ENCODE results near the gene EPHB2. TPM values are rescaled to one million over a fixed set of nuclear protein-coding genes. Genes with fewer than 3 reads are reported as not detected.
A peak's percentile ranks its signal among the peaks of the same experiment; 100 is the strongest.

The EPHB2 gene
- total and polyA plus RNA-seq, 3 experiments from 2014 or later, result 0.22 to 0.33 TPM; not detected in 1

DNA sequence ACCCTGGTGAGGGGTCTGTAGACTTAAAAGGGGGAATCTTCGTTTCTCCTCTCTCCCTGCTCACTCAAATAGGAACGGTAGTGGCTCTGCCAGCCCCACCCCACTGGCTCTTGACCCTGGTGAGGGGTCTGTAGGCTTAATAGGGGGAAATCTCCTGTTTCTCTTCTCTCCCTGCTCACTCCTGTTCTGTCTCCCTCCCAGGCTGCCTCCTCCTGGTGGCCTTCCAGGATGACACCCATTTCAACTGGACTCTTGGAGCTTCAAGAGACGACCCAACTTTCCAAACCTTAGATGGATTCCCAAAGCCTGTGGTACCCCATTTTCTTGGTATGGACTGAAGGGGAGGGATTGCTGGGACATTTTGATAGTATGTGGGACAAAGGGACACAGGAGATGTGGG is 1.4 kb upstream of the EPHB2 start:
- no peak for DNase-seq
- Histone ChIP-seq H3K4me1 (ENCODE audit: insufficient read depth, low read length) (peaks cover 6% of the 10 kb centered on the region), H3K27me3 (ENCODE audit: insufficient read depth, low read length, poor library complexity, severe bottlenecking) (peaks cover 28% of the 10 kb centered on the region), H3K4me3 (ENCODE audit: low read length) (no peak overlapping the region), H3K27ac (ENCODE audit: low read depth, low read length) (no peak overlapping the region), H3K9me3 (ENCODE audit: low read length) (no peaks in the 10 kb centered on the region), H3K36me3 (ENCODE audit: insufficient read depth, low read length) (no peaks in the 10 kb centered on the region)
- peaks cover 31 to 65% of the 10 kb centered on the region in 2 donors for H3K27me3 Mint-ChIP-seq
- ChIA-PET CTCF (no interaction called here), POLR2A (no interaction called here)
- peaks cover 7 to 17% (median 10%) of the 10 kb centered on the region in 3 donors for H3K4me1 Mint-ChIP-seq
- peak overlapping the region in 3 of 7 donors; percentile 26 to 54 (median 41) for H3K4me3 Mint-ChIP-seq
- H3K27ac Mint-ChIP-seq, result no peak overlapping the region
- H3K9me3 Mint-ChIP-seq, result no peaks in the 10 kb centered on the region
- no peaks in the 10 kb centered on the region for H3K36me3 Mint-ChIP-seq

GRCh38 chr1:22709891-22710700 is 543 bp upstream of the EPHB2 start:
- peaks cover 7 to 17% (median 10%) of the 10 kb centered on the region in 3 donors for H3K4me1 Mint-ChIP-seq
- Histone ChIP-seq H3K9me3 (ENCODE audit: low read length) (no peaks in the 10 kb centered on the region), H3K36me3 (ENCODE audit: insufficient read depth, low read length) (no peaks in the 10 kb centered on the region), H3K27ac (ENCODE audit: low read depth, low read length) (no peak overlapping the region), H3K4me3 (ENCODE audit: low read length) (no peak overlapping the region), H3K4me1 (ENCODE audit: insufficient read depth, low read length) (peaks cover 6% of the 10 kb centered on the region), H3K27me3 (ENCODE audit: insufficient read depth, low read length, poor library complexity, severe bottlenecking) (peaks cover 28% of the 10 kb centered on the region)
- H3K27ac Mint-ChIP-seq, result no peak overlapping the region
- no peak for DNase-seq
- H3K4me3 Mint-ChIP-seq, result peak overlapping the region; percentile 35 to 85 (median 74)
- POLR2A ChIA-PET, result no interaction called here
- H3K36me3 Mint-ChIP-seq, result no peaks in the 10 kb centered on the region
- peaks cover 33 to 72% of the 10 kb centered on the region in 2 donors for H3K27me3 Mint-ChIP-seq
- no peaks in the 10 kb centered on the region for H3K9me3 Mint-ChIP-seq
- CTCF ChIA-PET, result no interaction called here

GRCh38 chr1:22711071-22711470 is 432 bp downstream of the EPHB2 start:
- DNase-seq, result no peak
- Histone ChIP-seq H3K9me3 (ENCODE audit: low read length) (no peaks in the 10 kb centered on the region), H3K27me3 (ENCODE audit: insufficient read depth, low read length, poor library complexity, severe bottlenecking) (peaks cover 28% of the 10 kb centered on the region), H3K36me3 (ENCODE audit: insufficient read depth, low read length) (no peaks in the 10 kb centered on the region), H3K27ac (ENCODE audit: low read depth, low read length) (no peak overlapping the region), H3K4me3 (ENCODE audit: low read length) (no peak overlapping the region), H3K4me1 (ENCODE audit: insufficient read depth, low read length) (peaks cover 6% of the 10 kb centered on the region)
- Mint-ChIP-seq H3K9me3 (no peaks in the 10 kb centered on the region), H3K27me3 (peaks cover 37 to 76% of the 10 kb centered on the region in 2 donors), H3K4me1 (peaks cover 7 to 17% (median 10%) of the 10 kb centered on the region in 3 donors), H3K4me3 (no peak overlapping the region), H3K36me3 (no peaks in the 10 kb centered on the region), H3K27ac (no peak overlapping the region)
- ChIA-PET POLR2A (no interaction called here), CTCF (no interaction called here)

GRCh38 chr1:22711591-22712501 is 1.2 kb downstream of the EPHB2 start:
- ChIA-PET POLR2A (no interaction called here), CTCF (interaction anchor here (0.9 kb wide), 1 partner anchor 7 kb away, joined by 3 read pairs; no protein-coding TSS in a partner anchor)
- peak overlapping the region; percentile 47 to 88 (median 69) for H3K4me3 Mint-ChIP-seq
- no peaks in the 10 kb centered on the region for H3K36me3 ChIP-seq (ENCODE audit: insufficient read depth, low read length)
- peaks cover 6% of the 10 kb centered on the region for H3K4me1 ChIP-seq (ENCODE audit: insufficient read depth, low read length)
- H3K4me1 Mint-ChIP-seq, result peaks cover 7 to 17% (median 10%) of the 10 kb centered on the region in 3 donors
- no peak overlapping the region for H3K4me3 ChIP-seq (ENCODE audit: low read length)
- H3K27ac ChIP-seq (ENCODE audit: low read depth, low read length), result no peak overlapping the region
- peaks cover 28% of the 10 kb centered on the region for H3K27me3 ChIP-seq (ENCODE audit: insufficient read depth, low read length, poor library complexity, severe bottlenecking)
- H3K9me3 ChIP-seq (ENCODE audit: low read length), result no peaks in the 10 kb centered on the region
- no peak for DNase-seq
- peaks cover 38 to 72% of the 10 kb centered on the region in 2 donors for H3K27me3 Mint-ChIP-seq
- peak overlapping the region in 1 of 8 donors; percentile 56 for H3K27ac Mint-ChIP-seq
- no peaks in the 10 kb centered on the region for H3K9me3 Mint-ChIP-seq
- no peaks in the 10 kb centered on the region for H3K36me3 Mint-ChIP-seq

DNA sequence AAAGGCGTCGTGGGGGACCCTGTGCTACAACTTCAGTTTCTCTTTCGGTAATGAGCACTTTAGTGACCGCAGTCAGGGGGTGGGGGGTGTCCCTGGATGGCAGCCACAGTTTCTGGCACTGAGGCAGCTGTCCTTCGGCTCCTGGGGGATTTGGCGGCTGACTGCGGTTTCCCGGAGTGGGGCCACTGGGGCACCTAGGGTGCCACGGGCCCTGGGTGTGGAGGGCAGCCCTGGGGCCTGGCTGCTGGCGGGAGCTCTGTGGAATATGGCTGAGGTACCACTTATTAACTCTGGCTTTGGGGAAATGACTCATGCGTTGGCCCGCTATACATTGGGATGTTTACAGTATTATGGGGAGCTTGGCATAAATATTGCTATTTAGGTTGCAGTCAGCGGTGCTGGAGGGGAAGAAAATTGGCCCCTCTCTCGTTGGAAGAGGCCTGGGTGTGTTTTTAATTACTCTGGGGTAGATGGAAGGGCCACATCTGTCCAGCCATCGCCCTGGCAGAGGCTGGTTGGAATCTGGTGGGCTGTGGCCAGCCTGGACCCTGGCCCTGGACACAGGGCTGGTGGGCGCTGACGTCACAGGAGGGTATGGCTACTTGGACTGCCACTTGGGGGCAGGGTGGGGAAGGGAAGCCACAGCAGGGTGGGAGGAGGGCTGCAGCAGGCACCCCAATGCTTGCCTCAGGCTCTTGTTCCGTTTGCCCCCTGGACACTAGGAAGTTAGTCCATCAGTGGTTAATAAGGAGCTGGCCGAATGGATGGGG is 2.0 kb downstream of the EPHB2 start:
- Histone ChIP-seq H3K4me3 (ENCODE audit: low read length) (no peak overlapping the region), H3K4me1 (ENCODE audit: insufficient read depth, low read length) (peaks cover 6% of the 10 kb centered on the region), H3K9me3 (ENCODE audit: low read length) (no peaks in the 10 kb centered on the region), H3K36me3 (ENCODE audit: insufficient read depth, low read length) (no peaks in the 10 kb centered on the region), H3K27ac (ENCODE audit: low read depth, low read length) (no peak overlapping the region), H3K27me3 (ENCODE audit: insufficient read depth, low read length, poor library complexity, severe bottlenecking) (peaks cover 28% of the 10 kb centered on the region)
- Mint-ChIP-seq H3K27me3 (peaks cover 38 to 64% of the 10 kb centered on the region in 2 donors), H3K9me3 (no peaks in the 10 kb centered on the region), H3K27ac (peak overlapping the region in 1 of 8 donors; percentile 1), H3K36me3 (no peaks in the 10 kb centered on the region), H3K4me1 (peaks cover 7 to 17% (median 10%) of the 10 kb centered on the region in 3 donors), H3K4me3 (peak overlapping the region in 6 of 7 donors; percentile 47 to 88 (median 68))
- no peak for DNase-seq
- ChIA-PET CTCF (interaction anchor here (0.9 kb wide), 1 partner anchor 8 kb away, joined by 3 read pairs; no protein-coding TSS in a partner anchor), POLR2A (no interaction called here)

DNA sequence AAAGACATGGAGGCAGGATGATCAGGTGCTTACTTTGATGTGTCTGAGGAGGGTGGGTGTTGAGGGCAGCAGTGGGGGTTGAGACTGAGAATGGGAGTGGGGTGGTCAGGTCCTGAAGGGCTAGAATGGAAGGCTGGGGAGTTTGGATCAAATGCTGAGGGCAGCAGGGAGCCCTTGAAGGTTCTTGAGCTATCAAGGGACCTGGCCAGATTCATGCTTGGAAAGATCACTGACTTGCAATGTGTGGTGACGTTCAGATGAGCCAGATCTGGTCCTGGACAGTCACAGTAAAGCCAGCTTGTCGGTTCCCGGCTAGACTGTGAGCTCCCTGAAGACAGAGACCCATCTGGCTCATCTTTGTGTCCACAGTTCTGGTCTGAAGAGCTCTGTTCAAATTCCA is 3.8 kb downstream of the EPHB2 start:
- H3K27ac Mint-ChIP-seq, result no peak overlapping the region
- peaks cover 24% of the 10 kb centered on the region for H3K27me3 ChIP-seq (ENCODE audit: insufficient read depth, low read length, poor library complexity, severe bottlenecking)
- peaks cover 7 to 17% (median 10%) of the 10 kb centered on the region in 3 donors for H3K4me1 Mint-ChIP-seq
- no peak overlapping the region for H3K4me3 ChIP-seq (ENCODE audit: low read length)
- no peak overlapping the region for H3K27ac ChIP-seq (ENCODE audit: low read depth, low read length)
- H3K36me3 Mint-ChIP-seq, result no peaks in the 10 kb centered on the region
- peaks cover 39 to 46% of the 10 kb centered on the region in 2 donors for H3K27me3 Mint-ChIP-seq
- no peak overlapping the region for H3K4me3 Mint-ChIP-seq
- H3K36me3 ChIP-seq (ENCODE audit: insufficient read depth, low read length), result no peaks in the 10 kb centered on the region
- DNase-seq, result no peak
- ChIA-PET CTCF (interaction anchor here (2.0 kb wide), 1 partner anchor 10 kb away, joined by 5 read pairs; no protein-coding TSS in a partner anchor), POLR2A (no interaction called here)
- H3K9me3 ChIP-seq (ENCODE audit: low read length), result no peaks in the 10 kb centered on the region
- no peaks in the 10 kb centered on the region for H3K9me3 Mint-ChIP-seq
- H3K4me1 ChIP-seq (ENCODE audit: insufficient read depth, low read length), result peaks cover 6% of the 10 kb centered on the region

GRCh38 chr1:22717037-22717760 is 6.6 kb downstream of the EPHB2 start:
- Histone ChIP-seq H3K4me1 (ENCODE audit: insufficient read depth, low read length) (peaks cover under 1% of the 10 kb centered on the region), H3K36me3 (ENCODE audit: insufficient read depth, low read length) (no peaks in the 10 kb centered on the region), H3K27ac (ENCODE audit: low read depth, low read length) (no peak overlapping the region), H3K9me3 (ENCODE audit: low read length) (no peaks in the 10 kb centered on the region), H3K27me3 (ENCODE audit: insufficient read depth, low read length, poor library complexity, severe bottlenecking) (peaks cover 16% of the 10 kb centered on the region), H3K4me3 (ENCODE audit: low read length) (no peak overlapping the region)
- Mint-ChIP-seq H3K27ac (no peak overlapping the region), H3K4me1 (peaks cover under 1 to 7% (median 2%) of the 10 kb centered on the region in 3 donors), H3K27me3 (peaks cover 35 to 38% of the 10 kb centered on the region in 2 donors), H3K36me3 (no peaks in the 10 kb centered on the region), H3K4me3 (no peak overlapping the region), H3K9me3 (peaks cover 0 to 2% (median 0%) of the 10 kb centered on the region in 5 donors)
- ChIA-PET POLR2A (no interaction called here), CTCF (interaction anchor here (2.7 kb wide), 1 partner anchor 13 kb away, joined by 16 read pairs; no protein-coding TSS in a partner anchor)
- no peak for DNase-seq
